Prostate gland (tissue), 2 donors: ENCODE results near the gene SMAD7. TPM values are rescaled to one million over a fixed set of nuclear protein-coding genes. Genes with fewer than 3 reads are reported as not detected.

ENCODE experiments used
- DNase-seq: peaks from one replicate; pipeline ENCODE4 v3.0.0-alpha.2; 2019; ENCODE audit warnings: low spot score
- H3K27ac ChIP-seq, 2 donors: fragments of 200-600 bp; sonication (generic); 2 replicates each; pipeline ENCODE4 v1.5.1; 2017 to 2019
- H3K27me3 ChIP-seq: fragments of 200-600 bp; sonication (generic); replicated peaks from 2 replicates; pipeline ENCODE4 v1.5.1; 2019; ENCODE audit not compliant: insufficient read depth
- H3K36me3 ChIP-seq, 2 donors: fragments of 200-600 bp; sonication (generic); 1 replicate in 1 of 2; 2 replicates in 1 of 2; pipeline versions ENCODE4 v1.5.1 to v1.8.1; 2017 to 2019
- H3K4me1 ChIP-seq: fragments of 200-600 bp; sonication (generic); replicated peaks from 2 replicates; pipeline ENCODE4 v1.5.1; 2019
- H3K4me3 ChIP-seq, 2 donors: fragments of 200-600 bp; sonication (generic); 2 replicates each; pipeline ENCODE4 v1.5.1; 2017 to 2019
- H3K9me3 ChIP-seq: fragments of 200-600 bp; sonication (generic); 2 replicates; pipeline ENCODE4 v1.5.1; 2017
- CTCF ChIP-seq, 4 experiments: fragments of 200-600 bp in 2 of 4; fragments of 450-650 bp in 2 of 4; sonication (generic) in 2 of 4; IDR thresholded peaks; 1 replicate in 3 of 4; 2 replicates in 1 of 4; pipeline ENCODE4 v1.5.1; 2016 to 2019; ENCODE audit warnings: antibody characterized with exemption in 4 of 4, mild to moderate bottlenecking in 2 of 4, moderate library complexity in 2 of 4
- POLR2A ChIP-seq: fragments of 450-650 bp; IDR thresholded peaks from one replicate; pipeline ENCODE4 v1.6.1; 2016; ENCODE audit warnings: antibody characterized with exemption, mild to moderate bottlenecking
- POLR2AphosphoS5 ChIP-seq: sonication (generic); formaldehyde crosslinking; IDR thresholded peaks from one replicate; pipeline ENCODE4 v1.6.1; 2017; ENCODE audit warnings: antibody characterized with exemption
- WGBS: methylation state at CpG from one replicate; pipeline ENCODE4 v1.1.5; 2018; 5-methylcytosine and 5-hydroxymethylcytosine counted together
- intact Hi-C: fragments of 100-400 bp; cut with DNase I; formaldehyde crosslinking; loops from one replicate; pipeline ENCODE4 v1.14.2; 2022
- total RNA-seq, 2 donors: library from RNA; depleted of rRNA; stranded (reverse); fragments of >200 nt; gene quantifications; one replicate each; pipeline ENCODE4 v1.1.0, GENCODE V29; 2016

SMAD7 gene
- total RNA-seq, 2 donors from 2014 or later: 29.3 to 31.0 TPM

GRCh38 chr18:48974304-48975119 is 23.7 kb upstream of the SMAD7 start:
- intact Hi-C loops: no loop called here
- Histone ChIP-seq H3K36me3 (no peaks in the 10 kb centered on the region), H3K4me1 (no peaks in the 10 kb centered on the region), H3K27ac (no peak overlapping the region), H3K4me3 (peak overlapping the region in 1 of 2 donors; percentile 63), H3K9me3 (no peaks in the 10 kb centered on the region), H3K27me3 (no peaks in the 10 kb centered on the region)
- no peak for DNase-seq
- WGBS: 64% methylated on average over 28 of the region's 28 CpGs
- TF ChIP-seq CTCF (IDR thresholded peaks at IDR 0.05) (no peak), POLR2AphosphoS5 (no peak), POLR2A (no peak)

- intact Hi-C loops: no loop called here
- H3K27me3 ChIP-seq: no peaks in the 10 kb centered on the region
- no peaks in the 10 kb centered on the region for H3K4me1 ChIP-seq
- WGBS: 67% methylated on average over 3 of the region's 3 CpGs
- TF ChIP-seq POLR2AphosphoS5: no peak
- TF ChIP-seq CTCF (IDR thresholded peaks at IDR 0.05): no peak
- no peaks in the 10 kb centered on the region for H3K9me3 ChIP-seq
- DNase-seq: no peak
- H3K27ac ChIP-seq: no peak overlapping the region
- no peak overlapping the region for H3K4me3 ChIP-seq
- H3K36me3 ChIP-seq: no peaks in the 10 kb centered on the region
These were observed 23.0 kb upstream of the SMAD7 start for GRCh38 chr18:48973731-48974130.

- Histone ChIP-seq H3K9me3 (no peaks in the 10 kb centered on the region), H3K4me1 (no peaks in the 10 kb centered on the region), H3K36me3 (no peaks in the 10 kb centered on the region), H3K27ac (no peak overlapping the region), H3K27me3 (no peaks in the 10 kb centered on the region), H3K4me3 (no peak overlapping the region)
- DNase-seq: no peak
- intact Hi-C loops: no loop called here
- TF ChIP-seq POLR2AphosphoS5: no peak
- TF ChIP-seq POLR2A: no peak
- TF ChIP-seq CTCF (IDR thresholded peaks at IDR 0.05): no peak
- WGBS: 87% methylated on average over 11 of the region's 11 CpGs
These were observed 17.8 kb upstream of the SMAD7 start for GRCh38 chr18:48968412-48969215.

- H3K9me3 ChIP-seq: no peaks in the 10 kb centered on the region
- TF ChIP-seq POLR2AphosphoS5 (no peak), CTCF (IDR thresholded peaks at IDR 0.05) (no peak), POLR2A (no peak)
- H3K27ac ChIP-seq: no peak overlapping the region
- no peaks in the 10 kb centered on the region for H3K36me3 ChIP-seq
- 97% methylated on average over 2 of the region's 2 CpGs for WGBS
- intact Hi-C loops: no loop called here
- no peaks in the 10 kb centered on the region for H3K4me1 ChIP-seq
- no peak for DNase-seq
- H3K27me3 ChIP-seq: no peaks in the 10 kb centered on the region
- no peak overlapping the region for H3K4me3 ChIP-seq
These were observed 16.8 kb upstream of the SMAD7 start for GRCh38 chr18:48967545-48967944.
